Kidney tubule cell (primary cell): ENCODE data around the gene MIS18A.
"Not testable (repeated sequence)": the region's sequence is repeated elsewhere in the genome, so short reads cannot be mapped to it uniquely, and the experiment has no call there.

ENCODE experiments used
- DNase-seq: peaks from one replicate; pipeline ENCODE4 v3.0.0-alpha.2; 2018; ENCODE audit warnings: low spot score

The MIS18A gene, protein sequence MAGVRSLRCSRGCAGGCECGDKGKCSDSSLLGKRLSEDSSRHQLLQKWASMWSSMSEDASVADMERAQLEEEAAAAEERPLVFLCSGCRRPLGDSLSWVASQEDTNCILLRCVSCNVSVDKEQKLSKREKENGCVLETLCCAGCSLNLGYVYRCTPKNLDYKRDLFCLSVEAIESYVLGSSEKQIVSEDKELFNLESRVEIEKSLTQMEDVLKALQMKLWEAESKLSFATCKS

DNA sequence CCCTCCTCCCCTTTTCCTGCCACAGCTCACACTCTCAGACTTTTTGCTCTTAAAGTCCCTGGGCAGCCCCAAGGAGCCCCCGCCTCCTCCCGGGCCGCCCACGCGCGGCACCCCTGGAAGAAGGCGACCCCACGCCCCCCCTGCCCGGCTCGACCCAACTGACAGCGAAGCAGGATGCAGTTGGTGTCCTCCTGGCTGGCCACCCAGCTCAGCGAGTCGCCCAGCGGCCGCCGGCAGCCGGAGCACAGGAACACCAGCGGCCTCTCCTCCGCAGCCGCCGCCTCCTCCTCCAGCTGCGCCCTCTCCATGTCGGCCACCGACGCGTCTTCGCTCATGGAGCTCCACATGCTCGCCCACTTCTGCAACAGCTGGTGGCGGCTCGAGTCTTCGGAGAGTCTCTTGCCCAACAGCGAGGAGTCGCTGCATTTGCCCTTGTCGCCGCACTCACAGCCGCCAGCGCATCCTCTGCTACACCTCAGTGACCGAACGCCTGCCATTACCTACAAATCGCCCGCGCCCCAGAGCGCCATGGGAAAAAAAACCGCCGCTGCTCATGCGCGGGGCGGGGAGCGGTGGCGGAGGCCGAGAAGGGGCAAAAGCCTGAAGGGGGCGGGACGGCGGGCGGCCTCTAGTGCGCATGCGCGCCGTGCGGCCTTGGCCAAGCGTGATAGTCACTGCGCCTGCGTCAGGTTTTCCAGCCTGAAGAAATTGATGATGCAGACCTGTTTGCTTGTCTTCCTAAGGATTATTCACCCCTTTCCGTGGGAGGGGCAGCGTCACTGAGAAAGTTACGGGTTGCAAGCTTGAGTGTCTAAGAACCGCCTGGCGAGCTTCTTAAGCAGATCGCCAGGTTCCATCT, at the start of gene MIS18A:
TSS of gene MIS18A (minus strand) at position 532 of the 859 bp plus-strand sequence. CDS start at position 497, 35 bp downstream.
- DNase-seq = peak; percentile 97

DNA sequence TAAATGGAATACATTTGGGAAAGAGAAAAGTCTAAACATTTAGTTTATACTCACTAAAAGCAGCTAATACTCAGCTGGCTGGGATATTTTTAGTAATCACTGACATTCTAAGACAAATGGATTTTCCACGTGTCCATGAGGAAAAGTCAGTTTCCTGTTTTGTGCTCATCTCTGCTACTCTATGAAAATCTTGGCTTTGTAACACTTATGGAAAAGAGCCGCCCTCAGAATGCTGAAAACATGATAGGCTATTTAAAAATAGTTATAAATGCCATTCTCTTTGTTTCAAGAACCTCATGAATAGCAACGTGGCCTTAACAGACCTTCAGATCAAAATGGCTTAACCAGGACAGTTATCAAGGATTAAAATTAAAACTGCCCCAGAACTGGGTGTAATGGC, 49.7 kb upstream of the MIS18A start:
- no peak for DNase-seq

DNA sequence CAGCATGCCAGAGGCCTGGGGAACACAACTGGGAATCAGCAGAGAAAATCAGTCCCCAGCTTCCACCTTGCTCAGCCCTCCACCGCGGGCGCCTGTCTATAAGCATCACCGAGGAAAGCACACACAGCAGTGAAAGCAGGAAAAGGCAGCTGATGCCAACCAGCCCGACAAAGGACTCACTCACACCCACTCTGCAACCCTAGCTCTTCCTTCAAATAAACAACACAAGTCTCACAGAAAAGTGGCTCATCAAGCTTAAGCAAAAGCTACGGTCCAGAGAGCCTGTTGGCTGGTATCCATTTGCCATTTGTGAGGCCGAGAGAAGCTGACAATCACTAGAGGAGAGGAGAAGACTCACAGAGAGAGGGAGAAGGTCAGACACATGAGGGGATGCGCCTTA, 46.9 kb upstream of the MIS18A start:
- DNase-seq = no peak

DNA sequence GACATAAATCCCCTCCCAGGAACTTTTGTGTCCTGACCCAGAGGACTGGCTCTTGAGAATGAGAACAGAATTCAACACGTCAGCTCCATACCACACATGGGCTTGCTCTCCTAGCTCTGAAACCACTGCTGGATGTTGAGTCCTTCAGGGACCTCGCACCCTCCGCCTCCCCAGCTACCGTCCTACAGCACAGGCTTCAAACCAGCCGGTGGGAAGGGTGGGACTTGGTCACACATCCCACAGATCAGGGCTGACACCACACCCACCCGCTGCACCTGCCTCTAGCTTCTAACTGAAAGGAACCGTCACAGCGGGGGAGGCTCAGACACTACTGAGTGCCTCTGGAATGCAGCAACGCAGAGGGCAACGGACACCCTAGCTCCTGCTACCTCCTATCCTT, 43.8 kb upstream of the MIS18A start:
- no peak for DNase-seq

DNA sequence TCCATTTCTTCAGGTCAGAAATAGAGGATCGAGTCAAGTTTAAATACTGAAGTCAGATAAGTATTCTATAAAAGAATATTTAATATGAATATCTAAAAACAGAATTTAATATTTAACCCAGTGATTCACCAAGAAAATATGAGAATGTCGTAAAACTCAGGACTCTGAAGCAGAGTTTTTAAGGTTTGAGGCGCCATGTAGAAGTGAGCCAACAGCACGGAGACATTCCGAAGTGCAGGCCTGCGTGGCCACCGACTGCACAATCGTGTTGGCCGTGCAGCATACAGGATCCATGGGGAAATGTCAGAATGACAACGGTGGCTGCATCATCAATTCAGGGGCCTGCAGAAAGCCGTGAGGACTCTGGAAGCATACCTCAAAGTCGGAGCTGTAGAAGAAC, 43.3 kb upstream of the MIS18A start:
- peak; percentile 34 for DNase-seq

DNA sequence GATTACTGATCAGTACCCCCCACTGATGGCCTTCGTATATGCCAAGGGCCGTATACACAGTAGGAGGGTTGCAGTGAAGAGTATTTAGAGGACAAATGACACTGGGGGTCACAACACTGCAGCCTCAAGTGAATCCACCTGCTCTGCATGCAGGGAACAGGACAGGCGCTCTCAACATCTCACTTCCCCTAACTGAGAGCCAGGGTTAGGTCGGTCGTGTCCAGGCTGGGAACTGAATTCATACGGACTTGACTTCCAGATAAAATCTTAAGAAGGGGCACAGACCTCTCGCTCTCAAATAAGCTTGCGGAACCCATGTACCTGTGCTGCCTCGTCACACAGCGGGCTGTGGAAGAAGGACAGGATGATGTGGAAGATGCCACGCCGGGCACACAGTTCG, 42.6 kb upstream of the MIS18A start:
- no peak for DNase-seq

DNA sequence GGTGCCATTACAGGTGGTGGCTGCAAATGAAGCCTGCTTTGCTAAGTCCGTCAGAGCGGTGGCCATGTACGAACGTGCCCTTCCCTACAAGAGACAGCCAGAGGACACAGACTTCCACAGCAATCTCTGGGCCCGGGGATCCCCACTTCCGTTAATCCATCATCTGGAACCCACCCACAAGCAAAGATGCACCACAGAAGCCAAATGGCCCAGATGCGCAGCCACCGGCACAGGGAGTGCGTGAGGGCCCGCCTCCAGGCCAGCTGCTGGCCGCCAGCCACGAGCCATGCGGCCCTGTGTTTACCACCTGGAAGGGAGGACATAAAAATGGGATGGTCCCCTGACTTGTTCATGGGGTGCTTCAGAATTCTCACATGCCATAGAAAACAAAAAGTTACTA, 41.9 kb upstream of the MIS18A start:
- DNase-seq = no peak

DNA sequence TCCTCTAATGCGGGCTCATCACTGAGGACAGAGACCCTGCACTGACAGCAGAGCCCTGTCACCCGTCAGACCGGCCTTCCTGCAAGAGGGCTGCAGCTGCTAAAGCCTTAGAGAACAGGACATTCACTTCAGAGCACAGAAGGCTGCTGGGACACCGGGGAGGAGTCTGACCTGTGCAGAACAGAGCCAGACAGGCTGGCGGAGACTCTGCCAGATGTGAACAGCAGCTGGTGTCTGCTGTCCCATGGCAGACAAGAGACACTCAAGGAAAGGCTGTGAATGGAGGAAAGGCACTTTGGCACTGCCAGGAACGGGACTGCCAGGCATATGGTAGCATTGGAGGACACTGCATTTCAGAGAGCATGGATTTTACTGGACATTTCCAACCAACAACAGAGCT, 41.2 kb upstream of the MIS18A start:
- no peak for DNase-seq

DNA sequence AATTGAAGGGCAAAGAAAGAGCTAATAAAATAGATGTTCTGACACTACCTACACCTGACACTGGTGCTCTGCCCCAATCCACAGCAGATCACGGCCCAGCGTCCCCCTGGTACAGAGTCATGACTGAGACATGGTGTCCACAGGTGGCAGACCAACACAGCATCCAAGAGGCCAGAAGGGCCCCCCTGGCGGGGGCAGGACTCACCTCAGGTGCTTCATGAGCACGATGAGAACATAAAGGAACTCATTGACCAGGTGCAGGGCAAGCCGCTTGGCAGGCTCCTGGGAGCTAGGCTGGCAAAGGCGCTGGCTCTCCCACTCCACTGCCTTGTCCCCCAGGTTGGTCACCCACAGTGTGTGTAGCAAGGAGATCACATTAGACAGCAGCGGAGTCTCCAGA, 40.2 kb upstream of the MIS18A start:
- DNase-seq = no peak

DNA sequence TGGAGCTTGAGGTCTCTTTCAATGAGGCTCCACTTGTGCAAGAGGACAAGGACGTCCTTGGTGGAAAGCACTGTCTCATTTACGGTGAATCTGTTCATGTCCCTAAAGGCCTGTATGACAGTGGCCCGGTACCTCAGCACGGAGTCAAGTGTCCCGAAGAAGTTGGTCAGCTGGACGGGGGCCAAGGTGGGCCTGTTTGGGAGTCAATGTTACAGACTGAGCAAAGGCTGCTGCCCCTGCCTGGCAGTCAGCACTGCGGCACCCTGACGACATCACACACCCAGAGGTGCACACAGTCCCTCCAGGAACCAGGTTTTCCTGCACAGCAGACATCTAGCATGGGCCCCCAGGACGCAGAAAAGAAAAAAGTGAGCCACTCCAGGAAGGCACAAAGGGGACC, 38.9 kb upstream of the MIS18A start:
- no peak for DNase-seq

DNA sequence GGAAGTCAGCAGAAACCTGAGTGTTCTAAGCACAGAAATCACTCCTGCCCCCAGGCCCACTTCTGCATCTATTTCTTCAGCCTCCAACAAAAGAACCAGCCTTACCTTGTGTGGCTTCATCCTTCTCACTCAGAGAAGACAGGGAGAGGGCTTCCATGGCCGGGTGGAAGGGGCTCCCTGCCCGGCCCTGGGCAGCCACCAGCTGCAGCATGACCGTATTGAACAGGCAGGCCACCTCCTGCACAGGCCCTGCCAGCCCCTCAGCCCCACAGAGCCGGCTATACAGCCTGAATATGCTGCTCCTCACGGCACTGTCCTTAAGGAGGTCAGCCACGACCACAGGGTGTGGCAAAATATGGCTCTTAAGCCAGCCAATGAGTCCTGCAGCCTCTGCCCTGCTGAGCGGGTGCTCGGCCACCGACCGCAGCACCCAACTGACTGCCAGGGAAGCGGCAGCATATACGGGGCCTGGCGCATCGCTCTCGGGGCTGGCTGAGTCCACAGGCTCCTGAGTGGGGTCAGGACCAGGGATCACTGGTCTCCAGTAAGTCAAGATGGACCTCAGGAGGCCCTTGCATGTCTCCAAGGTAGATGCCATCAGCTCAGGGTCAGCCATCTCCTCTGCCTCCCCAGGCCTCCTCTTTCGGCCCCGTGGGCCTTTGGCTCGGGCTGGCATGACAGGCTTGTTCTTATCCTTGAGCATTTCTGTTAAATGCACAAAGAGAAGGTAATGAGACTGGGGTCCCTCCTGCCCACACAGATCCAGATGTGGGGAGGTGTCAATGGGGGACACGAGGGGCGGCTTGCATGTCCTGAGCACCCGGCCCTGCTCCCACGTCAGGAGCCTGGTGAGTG, 37.7 kb upstream of the MIS18A start:
- no peak for DNase-seq

DNA sequence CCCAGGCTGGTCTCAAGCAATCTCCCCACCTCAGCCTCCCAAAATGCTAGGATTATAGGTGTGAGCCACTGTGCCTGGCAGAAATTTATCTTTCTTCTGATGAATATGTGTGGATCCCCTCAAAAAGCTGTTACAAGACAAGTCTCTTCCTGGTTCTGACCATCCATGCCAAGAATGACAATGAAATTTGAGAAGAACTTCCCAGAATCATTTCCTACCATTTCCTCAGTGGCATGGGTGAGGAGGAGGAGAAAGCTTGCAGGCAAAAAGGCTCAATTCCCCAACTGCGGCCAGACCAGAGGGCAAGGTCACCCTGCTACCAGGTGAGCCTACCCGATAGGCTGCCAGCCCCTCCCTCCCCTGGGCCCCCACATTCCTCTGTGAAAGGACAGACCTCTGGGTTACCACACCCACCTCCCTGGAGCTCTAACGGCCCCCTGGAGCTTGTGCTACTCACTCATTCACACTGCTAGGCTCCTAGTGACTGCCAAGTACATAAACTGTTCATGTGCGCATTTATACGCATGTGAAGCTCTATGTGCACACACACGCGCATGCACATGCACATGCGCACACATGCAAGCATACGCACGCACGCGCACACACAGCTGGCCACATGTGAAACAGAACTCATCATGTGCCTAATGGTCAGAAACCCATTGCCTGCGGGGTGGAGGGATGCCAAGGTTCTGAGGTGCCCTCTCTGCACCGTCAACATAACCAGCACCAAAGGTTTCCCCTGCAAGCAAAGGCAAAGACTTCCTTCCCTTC, 36.8 kb upstream of the MIS18A start:
- no peak for DNase-seq

DNA sequence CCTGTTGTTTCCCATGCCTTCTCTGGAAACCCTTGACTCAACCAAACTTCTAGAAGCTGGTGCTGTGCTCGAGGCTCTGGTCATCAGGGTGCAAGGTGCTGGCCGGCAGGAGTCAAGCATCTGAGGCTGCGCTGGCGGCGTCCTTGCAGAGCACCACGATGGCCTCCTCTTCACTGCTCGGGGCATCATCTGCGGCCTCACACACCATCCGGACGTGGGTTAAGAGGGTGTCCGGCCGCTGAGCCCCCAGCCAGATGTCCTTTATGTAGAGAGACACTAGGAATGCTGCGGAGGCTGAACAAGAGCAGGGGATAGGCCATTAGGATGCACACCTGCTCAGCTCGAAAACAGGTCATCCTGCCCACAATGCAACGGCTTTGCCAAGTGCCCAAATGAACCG, 36.0 kb upstream of the MIS18A start:
- DNase-seq = no peak

DNA sequence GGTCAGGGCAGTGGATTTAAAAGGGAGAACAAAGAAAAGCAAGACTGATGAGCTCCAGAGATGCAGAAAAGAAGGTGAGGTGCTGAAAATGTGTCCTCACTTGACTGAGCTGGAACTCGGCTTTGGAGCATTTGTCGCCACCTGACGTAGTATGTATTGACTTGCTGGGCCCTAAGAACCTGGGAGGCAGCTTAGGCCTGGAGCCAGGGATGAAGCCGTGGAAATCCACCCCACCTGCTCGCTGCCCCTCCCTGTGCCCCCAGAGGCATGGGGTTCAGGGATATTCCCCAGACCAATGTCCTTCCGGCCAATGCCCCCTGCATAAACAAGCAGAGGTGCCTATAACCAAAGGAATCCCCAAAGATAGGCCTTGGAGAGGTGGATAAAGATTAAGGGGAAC, 34.1 kb upstream of the MIS18A start:
- no peak for DNase-seq

DNA sequence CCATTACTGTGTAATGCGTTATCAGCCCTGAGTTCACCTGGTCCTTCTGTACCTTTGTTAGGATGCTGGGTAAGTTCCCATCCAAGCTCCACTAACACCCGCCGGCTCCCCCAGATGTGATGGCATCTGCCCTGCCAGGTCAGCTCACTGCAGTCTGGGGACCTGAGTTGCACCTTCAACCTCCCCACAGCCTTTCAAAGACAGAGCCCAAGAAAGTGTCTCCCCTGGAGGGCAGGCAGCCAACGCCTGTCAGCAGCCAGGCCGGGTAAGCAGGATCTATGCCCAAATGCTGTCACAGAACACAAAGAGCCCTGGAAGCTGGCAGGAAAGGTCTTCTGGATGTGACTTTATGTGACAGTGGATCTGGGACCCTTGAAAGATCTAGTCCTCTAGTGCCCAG, 33.5 kb upstream of the MIS18A start:
- DNase-seq = no peak

DNA sequence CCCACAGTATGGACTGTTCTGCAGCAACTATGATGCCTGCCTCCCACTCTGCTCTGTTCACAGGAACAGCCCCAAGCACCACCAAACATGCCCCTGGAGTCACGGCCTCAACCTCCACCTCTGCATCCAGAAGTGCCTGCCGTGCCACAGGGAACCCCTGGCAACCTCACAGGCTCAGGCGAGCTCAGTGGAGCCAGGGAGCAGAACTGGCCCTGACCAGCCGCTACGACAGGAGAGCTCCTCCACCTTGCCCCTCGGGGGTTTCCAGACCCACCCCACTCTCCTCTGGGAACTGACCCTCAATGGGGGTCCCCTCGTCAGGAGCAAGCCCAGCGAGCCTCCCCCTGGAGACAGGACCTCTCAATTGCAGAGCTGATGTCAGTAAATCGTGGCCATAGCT, 32.8 kb upstream of the MIS18A start:
- no peak for DNase-seq

DNA sequence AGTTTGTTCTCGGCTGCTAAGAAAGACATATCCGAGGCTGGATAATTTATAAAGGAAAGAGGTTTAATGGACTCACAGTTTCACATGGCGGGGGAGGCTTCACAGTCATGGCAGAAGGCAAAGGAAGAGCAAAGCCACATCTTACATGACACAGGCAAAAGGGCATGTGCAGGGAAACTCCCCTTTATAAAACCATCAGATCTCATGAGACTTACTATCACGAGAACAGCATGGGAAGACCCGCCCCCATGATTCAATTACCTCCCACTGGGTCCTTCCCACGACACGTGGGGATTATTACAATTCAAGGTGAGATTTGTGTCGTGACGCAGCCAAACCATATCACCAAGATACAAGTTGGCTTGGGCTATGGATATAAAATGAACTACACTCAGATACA, 32.1 kb upstream of the MIS18A start:
- not testable (repeated sequence) for DNase-seq

DNA sequence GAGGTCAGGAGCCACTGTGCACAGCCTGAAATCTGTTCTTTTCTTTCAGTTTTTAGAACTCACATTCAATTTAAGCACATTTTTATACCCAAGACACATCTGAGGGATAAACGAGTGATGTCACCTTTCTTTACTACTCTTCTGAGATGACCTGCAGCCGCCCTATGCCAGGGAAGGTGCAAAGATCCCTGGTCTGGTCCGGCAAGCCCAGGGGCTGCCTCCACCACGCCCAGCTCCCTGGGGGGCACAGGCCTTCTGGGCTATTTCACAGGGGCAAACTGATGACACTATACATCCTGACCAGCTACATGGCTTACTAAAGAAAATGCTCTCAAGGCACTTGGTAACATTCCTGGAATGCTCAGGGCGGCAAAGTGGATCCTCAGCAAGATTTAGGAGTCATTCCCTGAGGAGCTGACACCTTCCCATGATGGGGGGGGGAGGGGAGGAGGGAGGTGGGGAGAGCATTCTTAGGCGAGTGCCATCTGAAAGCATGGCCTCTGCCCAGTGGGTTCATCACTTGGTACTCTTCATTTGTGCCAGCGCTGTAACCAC, 31.1 kb upstream of the MIS18A start:
- no peak for DNase-seq

DNA sequence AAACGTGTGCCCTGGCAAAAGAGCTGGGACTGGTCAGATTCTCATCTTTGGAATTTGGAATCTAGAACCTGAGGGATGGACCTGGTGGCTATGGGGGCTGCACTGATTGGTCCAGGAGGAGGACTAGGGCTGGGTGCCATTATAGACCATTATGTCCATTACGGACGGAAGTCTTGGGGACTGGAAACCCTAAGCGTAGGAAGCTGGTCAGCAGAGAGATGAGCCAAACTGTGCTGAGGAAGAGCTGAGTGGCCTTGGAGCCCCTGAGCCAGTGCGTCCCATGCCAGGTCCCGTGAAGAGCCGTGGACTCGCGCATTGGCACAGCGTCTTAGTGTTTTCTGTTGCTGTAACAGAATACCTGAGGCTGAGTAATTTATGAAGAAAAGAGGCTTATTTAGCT, 29.8 kb upstream of the MIS18A start:
- no peak for DNase-seq

DNA sequence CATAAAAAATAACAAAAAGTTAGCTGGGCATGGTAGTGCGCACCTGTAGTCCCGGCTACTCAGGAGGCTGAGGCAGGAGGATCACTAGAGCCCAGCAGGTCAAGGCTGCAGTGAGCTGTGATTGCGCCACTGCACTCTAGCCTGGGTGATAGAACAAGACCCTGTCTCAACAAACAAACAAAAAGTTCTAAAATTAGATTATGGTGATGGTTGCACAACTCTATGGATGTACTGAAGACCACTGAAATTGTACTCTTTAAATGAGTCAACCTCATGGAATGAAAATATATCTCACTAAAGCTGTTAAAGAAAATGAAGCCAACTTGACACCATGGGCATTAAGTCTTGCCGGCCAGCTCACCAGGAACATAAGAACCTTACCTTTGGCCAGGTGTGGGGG, 28.9 kb upstream of the MIS18A start:
- no peak for DNase-seq

DNA sequence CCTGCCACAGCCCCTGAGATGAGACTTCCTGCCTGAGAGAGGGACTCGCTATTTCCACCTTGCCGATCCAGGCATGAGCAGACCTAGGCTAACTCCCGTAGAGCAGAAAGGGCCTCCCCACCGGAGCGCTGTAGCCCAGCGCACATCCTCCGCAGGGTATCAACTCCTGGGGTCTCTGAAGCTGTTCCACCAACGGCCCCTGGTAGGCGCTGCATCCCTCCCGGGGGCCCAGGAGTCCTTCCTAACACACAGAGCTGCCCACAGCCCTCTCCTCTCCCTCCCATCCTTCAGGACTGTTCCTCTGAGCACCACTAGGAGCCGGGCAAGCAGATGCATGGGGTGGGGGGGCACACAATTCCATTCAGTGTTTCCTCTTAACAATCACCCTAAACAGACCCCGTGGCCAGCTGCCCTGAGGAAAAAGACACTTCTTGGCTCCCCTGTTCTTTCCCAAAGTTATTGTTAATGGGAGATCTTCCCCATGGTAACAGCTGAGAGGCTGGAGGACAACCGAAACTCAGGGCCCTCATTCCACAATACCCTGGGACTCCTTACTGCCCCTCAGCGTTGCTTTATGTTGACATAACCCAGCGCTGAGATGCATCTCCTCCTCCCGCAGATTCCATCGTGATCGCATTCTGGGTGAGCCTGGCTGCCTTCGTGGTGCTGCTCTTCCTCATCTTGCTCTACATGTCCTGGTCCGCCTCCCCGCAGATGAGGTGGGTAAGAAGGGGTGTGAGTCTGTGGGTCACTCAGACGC, 27.4 kb upstream of the MIS18A start:
- no peak for DNase-seq
